CD8-positive, alpha-beta memory T cell (primary cell): Measurements from ENCODE around the gene MACROD2. TPM values are rescaled to one million over a fixed set of nuclear protein-coding genes. Genes with fewer than 3 reads are reported as not detected.

Source experiments
- CTCF ChIA-PET: fragments of 350-600 bp; sonication (Branson Sonifier 250); formaldehyde crosslinking; loops from one replicate; lab custom pipeline; 2021; ENCODE audit warnings: antibody characterized with exemption; lab: Charles Lee
- POLR2A ChIA-PET: fragments of 350-600 bp; sonication (Branson Sonifier 250); formaldehyde crosslinking; loops from one replicate; lab custom pipeline; 2021; ENCODE audit warnings: antibody characterized with exemption; lab: Charles Lee
- DNase-seq, 5 donors: peaks; one replicate each; pipeline versions ENCODE4 v3.0.0 to v3.0.0-alpha.2; 2020 to 2022; ENCODE audit warnings: mixed read lengths in 1 of 5
- H3K27ac ChIP-seq: one replicate; pipeline ENCODE4 v1.7.0; 2013; ENCODE audit warnings: low read depth, mild to moderate bottlenecking, low read length, moderate library complexity
- H3K27me3 ChIP-seq: 2 replicates; pipeline ENCODE4 v1.7.0; 2013; ENCODE audit warnings: low read length, mild to moderate bottlenecking; ENCODE audit not compliant: insufficient read depth, poor library complexity, severe bottlenecking
- H3K36me3 ChIP-seq: 2 replicates; pipeline ENCODE4 v1.7.0; 2013; ENCODE audit warnings: mild to moderate bottlenecking, low read length, moderate library complexity; ENCODE audit not compliant: insufficient read depth
- H3K4me1 ChIP-seq: 2 replicates; pipeline ENCODE4 v1.7.0; 2013; ENCODE audit warnings: mild to moderate bottlenecking, low read length, moderate library complexity; ENCODE audit not compliant: insufficient read depth
- H3K4me3 ChIP-seq: 2 replicates; pipeline ENCODE4 v1.7.0; 2013; ENCODE audit warnings: mild to moderate bottlenecking, low read length
- H3K9me3 ChIP-seq: 2 replicates; pipeline ENCODE4 v1.7.0; 2013; ENCODE audit warnings: mild to moderate bottlenecking, low read length
- H3K27ac Mint-ChIP-seq, 8 donors: one replicate each; pipeline ENCODE4 v1.8.0; 2020 to 2021; ENCODE audit warnings: mixed read lengths in 8 of 8, mild to moderate bottlenecking in 6 of 8, inconsistent platforms in 3 of 8, moderate library complexity in 3 of 8
- H3K27me3 Mint-ChIP-seq, 2 donors: one replicate each; pipeline ENCODE4 v1.8.0; 2020 to 2021; ENCODE audit warnings: mixed read lengths in 2 of 2, mild to moderate bottlenecking in 1 of 2, moderate library complexity in 1 of 2
- H3K36me3 Mint-ChIP-seq, 3 donors: one replicate each; pipeline ENCODE4 v1.8.0; 2020 to 2021; ENCODE audit warnings: mixed read lengths in 3 of 3, inconsistent platforms in 1 of 3, mild to moderate bottlenecking in 1 of 3
- H3K4me1 Mint-ChIP-seq, 3 donors: one replicate each; pipeline ENCODE4 v1.8.0; 2020 to 2021; ENCODE audit warnings: mixed read lengths in 3 of 3, inconsistent platforms in 1 of 3, mild to moderate bottlenecking in 1 of 3
- H3K4me3 Mint-ChIP-seq, 7 donors: one replicate each; pipeline ENCODE4 v1.8.0; 2020 to 2021; ENCODE audit warnings: mixed read lengths in 7 of 7, mild to moderate bottlenecking in 6 of 7, moderate library complexity in 4 of 7, inconsistent platforms in 2 of 7
- H3K9me3 Mint-ChIP-seq, 5 donors: one replicate each; pipeline ENCODE4 v1.8.0; 2020 to 2022; ENCODE audit warnings: mixed read lengths in 5 of 5, mild to moderate bottlenecking in 3 of 5, moderate library complexity in 2 of 5, inconsistent platforms in 1 of 5
- polyA plus RNA-seq: library from polyadenylated mRNA; unstranded; fragments of 300-500 nt; fragmentation: Illumina TruSeq; gene quantifications from one replicate; pipeline ENCODE4 v1.2.3, GENCODE V29; 2021
- total RNA-seq, 2 experiments: library from RNA; stranded (reverse); gene quantifications; one replicate each; pipeline ENCODE4 v1.2.3, GENCODE V29; 2021

Gene MACROD2
- total and polyA plus RNA-seq, 3 experiments from 2014 or later: not detected

GRCh38 chr20:15253431-15253830 lies 1258.1 kb downstream of the MACROD2 start:
- Mint-ChIP-seq H3K4me1 (no peaks in the 10 kb centered on the region), H3K9me3 (peaks cover 0 to 11% (median 3%) of the 10 kb centered on the region in 5 donors), H3K27ac (no peak overlapping the region), H3K4me3 (no peak overlapping the region), H3K36me3 (no peaks in the 10 kb centered on the region), H3K27me3 (no peaks in the 10 kb centered on the region)
- H3K4me1 ChIP-seq: no peaks in the 10 kb centered on the region
- no peaks in the 10 kb centered on the region for H3K9me3 ChIP-seq
- ChIA-PET CTCF (no interaction called here), POLR2A (no interaction called here)
- H3K27ac ChIP-seq: no peak overlapping the region
- H3K4me3 ChIP-seq: no peak overlapping the region
- no peak for DNase-seq
- H3K27me3 ChIP-seq: no peaks in the 10 kb centered on the region
- no peaks in the 10 kb centered on the region for H3K36me3 ChIP-seq

- Mint-ChIP-seq H3K36me3 (no peaks in the 10 kb centered on the region), H3K4me3 (no peak overlapping the region), H3K27me3 (no peaks in the 10 kb centered on the region), H3K4me1 (no peaks in the 10 kb centered on the region), H3K9me3 (peaks cover 0 to 32% (median 3%) of the 10 kb centered on the region in 5 donors), H3K27ac (no peak overlapping the region)
- POLR2A ChIA-PET: no interaction called here
- no peak for DNase-seq
- no peak overlapping the region for H3K4me3 ChIP-seq
- H3K36me3 ChIP-seq: no peaks in the 10 kb centered on the region
- CTCF ChIA-PET: no interaction called here
- no peaks in the 10 kb centered on the region for H3K9me3 ChIP-seq
- no peaks in the 10 kb centered on the region for H3K27me3 ChIP-seq
- no peaks in the 10 kb centered on the region for H3K4me1 ChIP-seq
- H3K27ac ChIP-seq: no peak overlapping the region
These were observed 1261.6 kb downstream of the MACROD2 start for GRCh38 chr20:15256676-15257568.

GRCh38 chr20:15257569-15257870 lies 1262.2 kb downstream of the MACROD2 start:
- Histone ChIP-seq H3K9me3 (no peaks in the 10 kb centered on the region), H3K27ac (no peak overlapping the region), H3K27me3 (no peaks in the 10 kb centered on the region), H3K4me3 (no peak overlapping the region), H3K36me3 (no peaks in the 10 kb centered on the region), H3K4me1 (no peaks in the 10 kb centered on the region)
- Mint-ChIP-seq H3K27ac (no peak overlapping the region), H3K9me3 (peaks cover 0 to 37% (median 3%) of the 10 kb centered on the region in 5 donors), H3K36me3 (no peaks in the 10 kb centered on the region), H3K4me1 (no peaks in the 10 kb centered on the region), H3K4me3 (no peak overlapping the region), H3K27me3 (no peaks in the 10 kb centered on the region)
- ChIA-PET CTCF (no interaction called here), POLR2A (no interaction called here)
- DNase-seq: no peak

- ChIA-PET CTCF (no interaction called here), POLR2A (no interaction called here)
- Histone ChIP-seq H3K36me3 (no peaks in the 10 kb centered on the region), H3K9me3 (no peaks in the 10 kb centered on the region), H3K4me1 (no peaks in the 10 kb centered on the region), H3K27me3 (no peaks in the 10 kb centered on the region), H3K27ac (no peak overlapping the region), H3K4me3 (no peak overlapping the region)
- H3K36me3 Mint-ChIP-seq: no peaks in the 10 kb centered on the region
- no peaks in the 10 kb centered on the region for H3K4me1 Mint-ChIP-seq
- DNase-seq: no peak
- no peak overlapping the region for H3K27ac Mint-ChIP-seq
- H3K27me3 Mint-ChIP-seq: peaks cover 0 to 2% of the 10 kb centered on the region in 2 donors
- H3K4me3 Mint-ChIP-seq: no peak overlapping the region
- H3K9me3 Mint-ChIP-seq: peaks cover 0 to 31% (median 21%) of the 10 kb centered on the region in 5 donors
These were observed 1270.4 kb downstream of the MACROD2 start for GRCh38 chr20:15265581-15266309.

GRCh38 chr20:15267935-15268334 lies 1272.6 kb downstream of the MACROD2 start:
- Histone ChIP-seq H3K27ac (no peak overlapping the region), H3K36me3 (no peaks in the 10 kb centered on the region), H3K4me1 (no peaks in the 10 kb centered on the region), H3K4me3 (no peak overlapping the region), H3K27me3 (no peaks in the 10 kb centered on the region), H3K9me3 (no peaks in the 10 kb centered on the region)
- Mint-ChIP-seq H3K4me3 (no peak overlapping the region), H3K4me1 (no peaks in the 10 kb centered on the region), H3K27me3 (peaks cover 0 to 2% of the 10 kb centered on the region in 2 donors), H3K36me3 (no peaks in the 10 kb centered on the region), H3K27ac (no peak overlapping the region), H3K9me3 (peaks cover 0 to 25% (median 15%) of the 10 kb centered on the region in 5 donors)
- POLR2A ChIA-PET: no interaction called here
- no peak for DNase-seq
- CTCF ChIA-PET: no interaction called here

GRCh38 chr20:15278041-15278440 lies 1282.7 kb downstream of the MACROD2 start:
- ChIA-PET CTCF (no interaction called here), POLR2A (no interaction called here)
- no peaks in the 10 kb centered on the region for H3K4me1 Mint-ChIP-seq
- H3K4me3 Mint-ChIP-seq: no peak overlapping the region
- DNase-seq: no peak
- peaks cover 8 to 24% (median 18%) of the 10 kb centered on the region in 5 donors for H3K9me3 Mint-ChIP-seq
- no peak overlapping the region for H3K27ac Mint-ChIP-seq
- Histone ChIP-seq H3K27me3 (no peaks in the 10 kb centered on the region), H3K4me3 (no peak overlapping the region), H3K9me3 (no peaks in the 10 kb centered on the region), H3K27ac (no peak overlapping the region), H3K4me1 (no peaks in the 10 kb centered on the region), H3K36me3 (no peaks in the 10 kb centered on the region)
- no peaks in the 10 kb centered on the region for H3K27me3 Mint-ChIP-seq
- H3K36me3 Mint-ChIP-seq: no peaks in the 10 kb centered on the region

- H3K27me3 Mint-ChIP-seq: no peaks in the 10 kb centered on the region
- H3K4me1 ChIP-seq: no peaks in the 10 kb centered on the region
- no peaks in the 10 kb centered on the region for H3K27me3 ChIP-seq
- H3K9me3 ChIP-seq: no peaks in the 10 kb centered on the region
- H3K4me3 ChIP-seq: no peak overlapping the region
- no peaks in the 10 kb centered on the region for H3K36me3 ChIP-seq
- CTCF ChIA-PET: no interaction called here
- H3K4me3 Mint-ChIP-seq: no peak overlapping the region
- H3K36me3 Mint-ChIP-seq: no peaks in the 10 kb centered on the region
- no peak for DNase-seq
- H3K27ac Mint-ChIP-seq: no peak overlapping the region
- H3K9me3 Mint-ChIP-seq: peaks cover 2 to 38% (median 8%) of the 10 kb centered on the region in 5 donors
- POLR2A ChIA-PET: no interaction called here
- H3K4me1 Mint-ChIP-seq: no peaks in the 10 kb centered on the region
- no peak overlapping the region for H3K27ac ChIP-seq
These were observed 1292.0 kb downstream of the MACROD2 start for GRCh38 chr20:15287329-15287728.

GRCh38 chr20:15288106-15288505 lies 1292.8 kb downstream of the MACROD2 start:
- POLR2A ChIA-PET: no interaction called here
- H3K27ac Mint-ChIP-seq: no peak overlapping the region
- Histone ChIP-seq H3K27ac (no peak overlapping the region), H3K36me3 (no peaks in the 10 kb centered on the region), H3K27me3 (no peaks in the 10 kb centered on the region), H3K9me3 (no peaks in the 10 kb centered on the region), H3K4me1 (no peaks in the 10 kb centered on the region), H3K4me3 (no peak overlapping the region)
- CTCF ChIA-PET: no interaction called here
- H3K4me1 Mint-ChIP-seq: no peaks in the 10 kb centered on the region
- peaks cover 0 to 38% (median 5%) of the 10 kb centered on the region in 5 donors for H3K9me3 Mint-ChIP-seq
- no peaks in the 10 kb centered on the region for H3K36me3 Mint-ChIP-seq
- DNase-seq: no peak
- H3K4me3 Mint-ChIP-seq: no peak overlapping the region
- H3K27me3 Mint-ChIP-seq: no peaks in the 10 kb centered on the region
